HG02610 (cell line): ENCODE measurements around the gene AKR1D1.

Experiments
- ATAC-seq: cut with Tn5 transposase; IDR thresholded peaks from one replicate; pipeline ENCODE4 v1.9.1; 2021; ENCODE audit warnings: mild to moderate bottlenecking, moderate library complexity; ENCODE audit not compliant: unreplicated experiment

AKR1D1 gene

DNA sequence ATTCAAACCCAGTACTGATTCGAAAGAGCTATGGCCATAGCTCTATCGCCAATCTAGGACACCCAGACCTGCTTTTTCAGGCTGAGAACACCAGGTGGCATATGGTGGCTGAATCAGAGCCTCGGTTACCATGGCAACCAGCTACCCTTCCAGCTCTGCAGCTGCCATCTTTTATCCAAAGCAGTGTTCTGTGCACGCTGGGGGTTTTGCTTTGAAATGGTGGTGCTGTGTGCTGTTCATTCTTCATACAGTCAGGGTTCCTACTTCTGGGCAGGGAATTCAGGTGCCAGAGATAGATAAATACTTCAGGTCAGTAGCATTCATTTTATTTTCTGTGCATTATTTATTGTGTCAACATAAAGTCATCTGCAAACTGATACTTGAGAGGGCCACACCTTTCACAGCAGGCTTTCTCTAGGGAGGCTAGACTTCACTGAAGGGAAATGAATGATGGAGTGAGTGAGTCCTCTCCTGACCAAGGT, 85.4 kb downstream of the AKR1D1 start:
- peak; percentile 99 for ATAC-seq

DNA sequence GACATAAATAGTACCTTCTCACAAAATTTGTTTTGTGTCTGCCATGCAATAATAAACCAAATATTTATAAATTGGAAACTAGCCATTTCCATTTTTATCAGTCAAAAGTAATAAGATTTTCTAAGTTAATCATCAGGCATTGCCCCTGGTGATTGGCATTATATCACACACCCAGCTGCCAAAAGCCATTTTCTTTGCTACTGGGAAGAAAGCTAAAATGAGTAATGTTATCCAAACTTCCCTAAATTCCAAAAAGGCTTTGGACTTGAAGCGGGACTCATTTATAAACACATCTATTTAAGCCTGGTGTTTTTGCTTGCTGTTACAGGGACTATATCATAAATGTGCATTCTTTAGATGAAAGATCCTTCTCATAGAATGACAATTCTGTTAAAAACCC, 86.0 kb downstream of the AKR1D1 start:
- no peak for ATAC-seq

DNA sequence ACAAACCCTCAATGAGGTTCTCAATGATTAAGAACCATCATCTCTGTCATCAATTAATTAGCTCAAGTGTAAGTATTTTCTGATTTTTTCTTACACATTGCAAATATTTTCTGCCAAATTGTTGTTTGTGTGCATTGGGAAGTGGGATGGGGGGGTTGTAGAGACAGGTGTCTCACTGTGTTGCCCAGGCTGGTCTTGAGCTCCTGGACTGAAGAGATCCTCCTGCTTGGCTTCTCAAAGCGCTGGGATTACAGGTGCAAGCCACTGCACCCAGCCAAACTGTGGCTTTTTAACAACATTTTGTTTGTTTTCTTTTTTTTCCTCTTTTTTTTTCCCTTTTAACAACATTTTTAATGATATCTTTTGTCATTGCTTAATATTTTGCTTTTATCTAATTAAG, 87.5 kb downstream of the AKR1D1 start:
- no peak for ATAC-seq

DNA sequence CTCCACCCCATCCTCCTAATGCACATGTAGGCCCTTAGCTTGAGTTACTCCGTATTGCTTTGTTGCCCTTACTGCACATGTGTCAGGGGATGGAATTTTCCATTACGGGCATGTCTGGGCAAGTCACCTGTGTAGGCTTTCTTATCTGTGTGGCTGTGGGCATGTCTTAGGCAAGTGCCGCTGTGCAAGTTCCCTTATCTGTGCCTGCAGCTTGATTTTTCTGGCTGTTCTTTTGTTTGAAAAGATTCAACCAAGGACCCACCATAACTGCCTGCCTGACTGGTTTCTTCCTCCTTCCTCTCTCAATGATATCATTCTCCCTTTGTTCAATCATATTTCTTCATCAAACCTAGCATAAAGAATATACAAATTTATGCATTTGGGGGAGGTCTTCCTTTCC, 88.5 kb downstream of the AKR1D1 start:
- no peak for ATAC-seq

DNA sequence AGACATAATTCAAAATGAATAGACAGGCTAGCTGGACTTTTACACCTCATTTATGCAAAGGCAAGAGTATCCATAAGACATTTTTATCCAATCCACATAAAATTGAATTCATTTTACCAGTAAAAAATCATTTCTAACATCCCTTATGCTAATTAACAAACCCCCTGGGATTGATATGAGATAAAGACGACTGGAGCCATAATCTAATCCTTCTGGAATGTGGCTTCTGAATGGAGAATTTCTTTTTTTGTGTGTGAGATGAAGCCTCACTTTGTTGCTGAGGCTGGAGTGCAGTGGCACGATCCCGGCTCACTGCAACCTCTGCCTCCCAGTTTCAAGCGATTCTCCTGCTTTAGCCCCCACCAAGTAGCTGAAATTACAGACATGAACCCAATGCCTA, 90.4 kb downstream of the AKR1D1 start:
- no peak for ATAC-seq

DNA sequence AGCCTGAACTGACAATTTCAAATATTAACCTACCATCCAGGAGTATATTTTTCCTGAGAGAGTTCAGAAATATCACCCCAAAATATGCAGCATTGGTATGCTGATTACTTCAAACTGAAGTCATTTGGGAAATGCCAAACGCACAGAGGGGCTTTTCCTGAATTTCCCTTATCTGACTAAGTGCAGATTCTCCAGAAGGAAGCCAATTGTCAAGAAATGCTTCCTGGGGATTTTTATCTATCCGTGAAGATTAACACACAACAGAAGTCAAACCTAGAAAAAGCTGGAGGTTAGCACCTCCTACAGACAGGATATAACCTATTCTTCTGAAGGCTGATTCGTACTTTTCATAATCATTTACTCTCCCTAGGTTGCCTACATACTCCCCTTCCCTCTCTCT, 91.0 kb downstream of the AKR1D1 start:
- ATAC-seq: no peak

DNA sequence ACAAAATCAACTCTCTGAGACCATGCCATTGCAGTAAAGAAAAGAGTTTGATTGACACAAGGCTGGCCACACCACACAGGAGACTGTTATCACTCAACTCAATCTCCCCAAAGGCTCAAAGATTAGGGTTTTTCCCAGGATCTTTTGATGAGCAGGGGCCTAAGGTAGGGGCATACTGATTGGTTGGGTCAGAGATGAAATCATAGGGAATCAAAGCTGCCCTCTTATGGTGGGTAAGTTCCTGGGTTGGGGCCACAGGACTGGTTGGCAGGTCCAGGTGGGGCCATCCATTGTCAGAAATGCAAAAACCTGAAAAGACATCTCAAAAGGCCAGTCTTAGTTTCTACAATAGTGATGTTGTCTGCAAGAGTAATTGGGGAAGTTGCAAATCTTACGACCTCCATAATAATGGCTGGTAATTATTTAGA, 91.6 kb downstream of the AKR1D1 start:
- ATAC-seq: no peak
